HEK293 (cell line): ENCODE results near the gene ADRB2.

ENCODE experiments used
- CTCF ChIA-PET: fragments of 350-600 bp; formaldehyde crosslinking; extraction: SDS; loops from one replicate; lab custom pipeline; 2021; ENCODE audit warnings: antibody characterized with exemption; lab: Yijun Ruan, JAX
- POLR2A ChIA-PET: fragments of 300-600 bp; formaldehyde crosslinking; extraction: SDS; loops from one replicate; lab custom pipeline; 2020; ENCODE audit warnings: antibody characterized with exemption, inconsistent platforms; lab: Yijun Ruan, JAX
- H3K27ac ChIP-seq: fragments of 200-500 bp; sonication (Bioruptor generic); 2 replicates; pipeline ENCODE4 v1.5.1; 2014; ENCODE audit warnings: low read depth, low read length, control low read depth, inconsistent platforms; ENCODE audit errors: extremely low read depth
- H3K36me3 ChIP-seq, 2 experiments: fragments of 200-500 bp in 1 of 2; sonication (Bioruptor generic) in 1 of 2; 1 replicate in 1 of 2; 2 replicates in 1 of 2; pipeline ENCODE4 v1.5.1; 2014 to 2017; ENCODE audit warnings: inconsistent platforms in 2 of 2, low read length in 2 of 2; ENCODE audit not compliant: control insufficient read depth in 2 of 2, insufficient read depth in 1 of 2
- H3K4me1 ChIP-seq: fragments of 200-500 bp; sonication (Bioruptor generic); 2 replicates; pipeline ENCODE4 v1.5.1; 2014; ENCODE audit warnings: mild to moderate bottlenecking, low read length, inconsistent platforms; ENCODE audit not compliant: control insufficient read depth, insufficient read depth
- H3K4me3 ChIP-seq: 2 replicates; pipeline ENCODE4 v1.5.1; 2011; ENCODE audit warnings: low read depth, mild to moderate bottlenecking, control low read depth, low read length, moderate library complexity
- H3K9me3 ChIP-seq: fragments of 200-500 bp; sonication (Bioruptor generic); 2 replicates; pipeline ENCODE4 v1.5.1; 2014; ENCODE audit warnings: low read depth, low read length, inconsistent platforms; ENCODE audit not compliant: control insufficient read depth, insufficient read depth
- ATF2 ChIP-seq: fragments of 450-650 bp; formaldehyde crosslinking; IDR thresholded peaks from 2 replicates; pipeline ENCODE4 v1.5.1; 2016; ENCODE audit warnings: missing biosample characterization, missing genetic modification characterization, low read depth
- EGR2 ChIP-seq: fragments of 450-650 bp; formaldehyde crosslinking; IDR thresholded peaks from 2 replicates; pipeline ENCODE4 v1.5.1; 2016; ENCODE audit warnings: low read depth, missing biosample characterization, missing genetic modification characterization
- GLIS2 ChIP-seq: fragments of 450-650 bp; formaldehyde crosslinking; IDR thresholded peaks from 2 replicates; pipeline ENCODE4 v1.5.1; 2016; ENCODE audit warnings: missing biosample characterization, missing genetic modification characterization
- INSM2 ChIP-seq: fragments of 450-650 bp; formaldehyde crosslinking; IDR thresholded peaks from 2 replicates; pipeline ENCODE4 v1.5.1; 2016; ENCODE audit warnings: missing biosample characterization, missing genetic modification characterization
- KLF1 ChIP-seq: fragments of 450-650 bp; formaldehyde crosslinking; IDR thresholded peaks from 2 replicates; pipeline ENCODE4 v1.5.1; 2016; ENCODE audit warnings: missing biosample characterization, missing genetic modification characterization
- KLF9 ChIP-seq: fragments of 450-650 bp; formaldehyde crosslinking; IDR thresholded peaks from 2 replicates; pipeline ENCODE4 v1.5.1; 2016; ENCODE audit warnings: missing biosample characterization, missing genetic modification characterization, low read depth
- REPIN1 ChIP-seq: fragments of 450-650 bp; formaldehyde crosslinking; IDR thresholded peaks from 2 replicates; pipeline ENCODE4 v1.5.1; 2017; ENCODE audit warnings: missing biosample characterization, missing genetic modification characterization, low read depth
- SCRT2 ChIP-seq: fragments of 450-650 bp; formaldehyde crosslinking; IDR thresholded peaks from 2 replicates; pipeline ENCODE4 v1.5.1; 2016; ENCODE audit warnings: missing biosample characterization, missing genetic modification characterization
- SP3 ChIP-seq: fragments of 450-650 bp; formaldehyde crosslinking; IDR thresholded peaks from 2 replicates; pipeline ENCODE4 v1.5.1; 2016; ENCODE audit warnings: missing biosample characterization, missing genetic modification characterization
- SP7 ChIP-seq: fragments of 450-650 bp; formaldehyde crosslinking; IDR thresholded peaks from 2 replicates; pipeline ENCODE4 v1.5.1; 2016; ENCODE audit warnings: missing biosample characterization, missing genetic modification characterization
- ZBTB17 ChIP-seq: fragments of 450-650 bp; formaldehyde crosslinking; IDR thresholded peaks from 2 replicates; pipeline ENCODE4 v1.5.1; 2016; ENCODE audit warnings: missing biosample characterization, missing genetic modification characterization
- ZBTB48 ChIP-seq: fragments of 450-650 bp; formaldehyde crosslinking; IDR thresholded peaks from 2 replicates; pipeline ENCODE4 v1.5.1; 2016; ENCODE audit warnings: missing biosample characterization, missing genetic modification characterization
- ZFHX2 ChIP-seq: fragments of 450-650 bp; formaldehyde crosslinking; conservative IDR thresholded peaks from 2 replicates; pipeline ENCODE4 v1.5.1; 2016; ENCODE audit warnings: missing biosample characterization, missing genetic modification characterization
- ZFP37 ChIP-seq: fragments of 450-650 bp; formaldehyde crosslinking; IDR thresholded peaks from 2 replicates; pipeline ENCODE4 v1.5.1; 2016; ENCODE audit warnings: missing biosample characterization, missing genetic modification characterization
- ZNF2 ChIP-seq: fragments of 450-650 bp; formaldehyde crosslinking; IDR thresholded peaks from 2 replicates; pipeline ENCODE4 v1.5.1; 2016; ENCODE audit warnings: missing biosample characterization, missing genetic modification characterization
- ZNF211 ChIP-seq: fragments of 450-650 bp; formaldehyde crosslinking; IDR thresholded peaks from 2 replicates; pipeline ENCODE4 v1.5.1; 2016; ENCODE audit warnings: low read depth, missing biosample characterization, missing genetic modification characterization
- ZNF302 ChIP-seq: fragments of 450-650 bp; formaldehyde crosslinking; IDR thresholded peaks from 2 replicates; pipeline ENCODE4 v1.5.1; 2016; ENCODE audit warnings: missing biosample characterization, missing genetic modification characterization, low read depth
- ZNF335 ChIP-seq: fragments of 450-650 bp; formaldehyde crosslinking; conservative IDR thresholded peaks from 2 replicates; pipeline ENCODE4 v1.5.1; 2016; ENCODE audit warnings: missing biosample characterization, missing genetic modification characterization
- ZNF341 ChIP-seq: fragments of 450-650 bp; formaldehyde crosslinking; IDR thresholded peaks from 2 replicates; pipeline ENCODE4; 2016; ENCODE audit warnings: low read depth, missing biosample characterization, missing genetic modification characterization
- ZNF391 ChIP-seq: fragments of 450-650 bp; formaldehyde crosslinking; IDR thresholded peaks from 2 replicates; pipeline ENCODE4 v1.5.1; 2016; ENCODE audit warnings: low read depth, missing biosample characterization, missing genetic modification characterization, borderline replicate concordance
- ZNF571 ChIP-seq: fragments of 450-650 bp; formaldehyde crosslinking; IDR thresholded peaks from 2 replicates; pipeline ENCODE4 v1.5.0; 2017; ENCODE audit warnings: missing biosample characterization, missing genetic modification characterization
- ZNF580 ChIP-seq: fragments of 450-650 bp; formaldehyde crosslinking; IDR thresholded peaks from 2 replicates; pipeline ENCODE4 v1.5.1; 2016; ENCODE audit warnings: missing biosample characterization, missing genetic modification characterization
- ZNF585B ChIP-seq: fragments of 450-650 bp; formaldehyde crosslinking; IDR thresholded peaks from 2 replicates; pipeline ENCODE4 v1.5.1; 2016; ENCODE audit warnings: missing biosample characterization, missing genetic modification characterization
- ZNF660 ChIP-seq: fragments of 450-650 bp; IDR thresholded peaks from 2 replicates; pipeline ENCODE4 v1.5.1; 2018; ENCODE audit warnings: missing biosample characterization, mild to moderate bottlenecking, missing genetic modification characterization
- ZNF670 ChIP-seq: fragments of 450-650 bp; formaldehyde crosslinking; IDR thresholded peaks from 2 replicates; pipeline ENCODE4 v1.5.1; 2016; ENCODE audit warnings: missing biosample characterization, missing genetic modification characterization, low read depth
- ZNF837 ChIP-seq: fragments of 450-650 bp; formaldehyde crosslinking; IDR thresholded peaks from 2 replicates; pipeline ENCODE4 v1.5.1; 2016; ENCODE audit warnings: missing biosample characterization, missing genetic modification characterization
- ZNF843 ChIP-seq: fragments of 450-650 bp; formaldehyde crosslinking; IDR thresholded peaks from 2 replicates; pipeline ENCODE4 v1.5.1; 2016; ENCODE audit warnings: missing biosample characterization, missing genetic modification characterization
- TF ChIP-seq, protein P1 (sequence below): fragments of 450-650 bp; formaldehyde crosslinking; IDR thresholded peaks from 2 replicates; pipeline ENCODE4 v1.5.1; 2016; ENCODE audit warnings: missing biosample characterization, missing genetic modification characterization
- TF ChIP-seq, protein P2 (sequence below): fragments of 450-650 bp; formaldehyde crosslinking; IDR thresholded peaks from 2 replicates; pipeline ENCODE4 v1.5.1; 2016; ENCODE audit warnings: missing biosample characterization, missing genetic modification characterization

ADRB2 gene

GRCh38 chr5:148804393-148804792 is 22.0 kb upstream of the ADRB2 start (continued):
- TF ChIP-seq ZFP37 (tag by site-specific recombination): no peak

DNA sequence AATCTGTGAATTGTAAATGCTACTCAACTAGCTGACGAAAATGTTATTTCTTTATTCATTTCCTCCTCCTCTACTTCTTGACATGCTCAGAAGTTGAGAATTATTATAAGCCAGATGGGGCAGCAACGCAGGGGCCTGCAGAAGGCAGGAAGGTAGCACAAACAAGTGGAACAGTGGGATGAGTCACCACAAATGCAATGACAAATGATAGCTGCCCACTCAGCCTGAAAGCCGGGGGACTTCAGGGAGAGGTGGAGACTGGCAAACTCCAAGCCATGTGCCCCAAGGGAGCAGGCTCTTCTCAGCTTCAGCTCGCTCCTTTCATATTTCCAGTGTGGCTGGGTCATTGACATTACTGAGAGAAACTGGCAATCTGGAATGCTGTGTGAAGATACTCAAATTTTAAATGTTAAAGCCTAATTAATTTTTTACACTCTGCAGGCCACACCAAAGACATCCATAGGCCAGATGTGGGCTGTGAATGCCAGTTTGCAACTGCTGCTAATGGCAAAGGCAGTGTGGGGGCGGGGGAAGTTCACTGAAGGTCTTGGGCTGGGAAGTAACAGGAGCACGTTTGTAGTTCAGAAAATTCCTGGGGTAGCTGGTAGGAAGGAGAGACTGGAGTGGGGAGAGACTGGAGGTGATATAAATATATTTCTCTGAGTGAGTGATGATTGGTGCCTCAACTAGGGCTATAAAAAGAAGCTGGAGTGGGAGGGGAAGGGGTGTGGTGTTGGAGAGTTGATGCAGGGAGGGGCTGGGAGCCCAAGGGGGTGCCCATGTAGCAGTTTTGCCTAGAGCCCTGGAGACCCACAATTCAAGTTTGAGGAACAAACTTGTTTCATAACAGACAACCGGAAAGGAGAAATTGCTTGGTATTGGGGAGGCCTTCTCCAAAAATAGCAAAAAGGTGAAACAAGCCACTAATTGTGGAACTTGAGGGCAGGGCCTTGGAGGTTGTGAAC is 20.8 kb upstream of the ADRB2 start:
- no peak overlapping the region; the same call in 1 of the 2 replicates for H3K27ac ChIP-seq
- CTCF ChIA-PET: interaction anchor here (0.7 to 2.8 kb wide), 10 partner anchors 10 to 317 kb away, joined by 3 to 11 read pairs (median 5); no protein-coding TSS in a partner anchor
- H3K4me1 ChIP-seq: peaks cover 29% of the 10 kb centered on the region
- H3K4me3 ChIP-seq: no peak overlapping the region
- no peaks in the 10 kb centered on the region for H3K9me3 ChIP-seq
- H3K36me3 ChIP-seq: no peaks in the 10 kb centered on the region
- POLR2A ChIA-PET: no interaction called here
- TF ChIP-seq EGR2 (peak; percentile 85), KLF9 (tag by site-specific recombination) (peak; percentile 56; the same call in 1 of the 2 replicates), ZNF837 (tag by site-specific recombination) (no peak), ZNF391 (tag by site-specific recombination) (no peak), SCRT2 (tag by site-specific recombination) (peak; percentile 86), ZBTB48 (tag by site-specific recombination) (no peak), ZNF335 (peak; percentile 98), ZNF660 (tag by site-specific recombination) (peak; percentile 62; the same call in 1 of the 2 replicates), ZNF571 (tag by site-specific recombination) (no peak), ATF2 (no peak), KLF1 (peak; percentile 38; the same call in 1 of the 2 replicates), ZNF843 (no peak), ZNF302 (tag by site-specific recombination) (no peak), ZFHX2 (tag by site-specific recombination) (peak; percentile 88), SP7 (tag by site-specific recombination) (0 out of 2 replicates have a peak, but pooled peaks have one; percentile 19), SP3 (tag by site-specific recombination) (0 out of 2 replicates have a peak, but pooled peaks have one; percentile 10), ZNF211 (tag by site-specific recombination) (no peak), ZBTB17 (tag by site-specific recombination) (0 out of 2 replicates have a peak, but pooled peaks have one; percentile 42), REPIN1 (tag by site-specific recombination) (no peak), ZNF585B (tag by site-specific recombination) (no peak), GLIS2 (tag by site-specific recombination) (peak; percentile 45; the same call in 1 of the 2 replicates), ZNF341 (tag by site-specific recombination) (peak; percentile 42), ZNF670 (no peak), ZNF580 (tag by site-specific recombination) (no peak), ZNF2 (no peak), INSM2 (tag by site-specific recombination) (no peak)
- TF ChIP-seq, protein P1, sequence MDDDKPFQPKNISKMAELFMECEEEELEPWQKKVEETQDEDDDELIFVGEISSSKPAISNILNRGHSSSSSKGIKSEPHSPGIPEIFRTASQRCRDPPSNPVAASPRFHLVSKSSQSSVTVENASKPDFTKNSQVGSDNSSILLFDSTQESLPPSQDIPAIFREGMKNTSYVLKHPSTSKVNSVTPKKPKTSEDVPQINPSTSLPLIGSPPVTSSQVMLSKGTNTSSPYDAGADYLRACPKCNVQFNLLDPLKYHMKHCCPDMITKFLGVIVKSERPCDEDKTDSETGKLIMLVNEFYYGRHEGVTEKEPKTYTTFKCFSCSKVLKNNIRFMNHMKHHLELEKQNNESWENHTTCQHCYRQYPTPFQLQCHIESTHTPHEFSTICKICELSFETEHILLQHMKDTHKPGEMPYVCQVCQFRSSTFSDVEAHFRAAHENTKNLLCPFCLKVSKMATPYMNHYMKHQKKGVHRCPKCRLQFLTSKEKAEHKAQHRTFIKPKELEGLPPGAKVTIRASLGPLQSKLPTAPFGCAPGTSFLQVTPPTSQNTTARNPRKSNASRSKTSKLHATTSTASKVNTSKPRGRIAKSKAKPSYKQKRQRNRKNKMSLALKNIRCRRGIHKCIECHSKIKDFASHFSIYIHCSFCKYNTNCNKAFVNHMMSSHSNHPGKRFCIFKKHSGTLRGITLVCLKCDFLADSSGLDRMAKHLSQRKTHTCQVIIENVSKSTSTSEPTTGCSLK (tag by site-specific recombination): no peak
- TF ChIP-seq, protein P2, sequence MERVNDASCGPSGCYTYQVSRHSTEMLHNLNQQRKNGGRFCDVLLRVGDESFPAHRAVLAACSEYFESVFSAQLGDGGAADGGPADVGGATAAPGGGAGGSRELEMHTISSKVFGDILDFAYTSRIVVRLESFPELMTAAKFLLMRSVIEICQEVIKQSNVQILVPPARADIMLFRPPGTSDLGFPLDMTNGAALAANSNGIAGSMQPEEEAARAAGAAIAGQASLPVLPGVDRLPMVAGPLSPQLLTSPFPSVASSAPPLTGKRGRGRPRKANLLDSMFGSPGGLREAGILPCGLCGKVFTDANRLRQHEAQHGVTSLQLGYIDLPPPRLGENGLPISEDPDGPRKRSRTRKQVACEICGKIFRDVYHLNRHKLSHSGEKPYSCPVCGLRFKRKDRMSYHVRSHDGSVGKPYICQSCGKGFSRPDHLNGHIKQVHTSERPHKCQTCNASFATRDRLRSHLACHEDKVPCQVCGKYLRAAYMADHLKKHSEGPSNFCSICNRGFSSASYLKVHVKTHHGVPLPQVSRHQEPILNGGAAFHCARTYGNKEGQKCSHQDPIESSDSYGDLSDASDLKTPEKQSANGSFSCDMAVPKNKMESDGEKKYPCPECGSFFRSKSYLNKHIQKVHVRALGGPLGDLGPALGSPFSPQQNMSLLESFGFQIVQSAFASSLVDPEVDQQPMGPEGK (tag by site-specific recombination): 0 out of 2 replicates have a peak, but pooled peaks have one; percentile 11
